Measurements from ENCODE around the gene PIK3R3. TPM values are rescaled to one million over a fixed set of nuclear protein-coding genes. Genes with fewer than 3 reads are reported as not detected.
"Not testable (repeated sequence)": the region's sequence is repeated elsewhere in the genome, so short reads cannot be mapped to it uniquely, and the experiment has no call there.

The PIK3R3 gene
- total and polyA plus RNA-seq, 4 donors: 1.5 to 49.8 (median 17.1) TPM

DNA sequence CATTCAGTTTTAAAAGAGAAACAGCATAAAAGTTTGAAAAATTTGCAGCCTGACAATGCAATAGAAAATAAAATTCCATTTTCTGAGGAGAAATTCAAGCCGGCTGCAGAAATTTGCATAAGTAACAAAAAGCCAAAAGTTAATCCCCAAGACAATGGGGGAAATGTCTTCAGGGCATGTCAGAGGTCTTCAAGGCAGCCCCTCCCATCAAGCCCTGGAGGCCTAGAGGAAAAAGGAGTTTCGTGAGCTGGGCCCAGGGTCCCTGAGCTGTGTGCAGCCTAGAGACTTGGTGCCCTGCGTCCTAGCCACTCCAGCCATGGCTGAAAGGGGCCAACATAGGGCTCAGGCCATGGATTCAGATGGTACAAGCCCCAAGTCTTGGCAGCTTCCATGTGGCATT lies 74.6 kb downstream of the PIK3R3 start:
- Histone ChIP-seq H3K36me3 (ENCODE audit: control insufficient read depth in 1 of 2, insufficient read depth in 2 of 2, low read length in 1 of 2) (no peaks in the 10 kb centered on the region), H3K4me3 (ENCODE audit: low read length in 2 of 2) (no peak overlapping the region), H3K4me1 (ENCODE audit: control insufficient read depth in 1 of 2, insufficient read depth in 2 of 2, low read length in 2 of 2) (no peaks in the 10 kb centered on the region), H3K27ac (ENCODE audit: low read depth in 1 of 2, low read length in 2 of 2) (no peak overlapping the region), H3K27me3 (ENCODE audit: control insufficient read depth in 1 of 2, insufficient read depth in 2 of 2, low read length in 1 of 2) (no peaks in the 10 kb centered on the region), H3K9me3 (ENCODE audit: control insufficient read depth, low read length) (no peaks in the 10 kb centered on the region)
- intact Hi-C loops (cut with DNase I): no loop called here
- 97 to 100% methylated on average over 3 of the region's 3 CpGs for WGBS, 2 donors
- no peak for ATAC-seq (ENCODE audit: low FRiP score)
- no peak for DNase-seq

DNA sequence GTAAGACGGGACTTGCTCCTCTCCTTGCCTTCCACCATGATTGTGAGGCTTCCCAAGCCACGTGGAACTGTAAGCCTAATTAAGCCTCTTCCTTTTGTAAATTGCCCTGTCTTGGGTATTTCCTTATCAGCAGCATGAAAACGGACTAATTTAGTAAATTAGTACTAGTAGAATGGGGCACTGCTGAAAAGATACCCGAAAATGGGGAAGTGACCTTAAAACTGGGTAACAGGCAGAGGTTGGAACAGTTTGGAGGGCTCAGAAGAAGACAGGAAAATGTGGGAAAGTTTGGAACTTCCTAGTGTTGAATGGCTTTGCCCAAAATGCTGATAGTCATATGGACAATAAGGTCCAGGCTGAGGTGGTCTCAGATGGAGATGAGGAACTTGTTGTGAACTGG lies 75.2 kb downstream of the PIK3R3 start:
- H3K36me3 ChIP-seq (ENCODE audit: control insufficient read depth in 1 of 2, insufficient read depth in 2 of 2, low read length in 1 of 2); H3K27me3 ChIP-seq (ENCODE audit: control insufficient read depth in 1 of 2, insufficient read depth in 2 of 2, low read length in 1 of 2); ATAC-seq (ENCODE audit: low FRiP score); intact Hi-C loops (cut with DNase I); H3K4me1 ChIP-seq (ENCODE audit: control insufficient read depth in 1 of 2, insufficient read depth in 2 of 2, low read length in 2 of 2); H3K4me3 ChIP-seq (ENCODE audit: low read length in 2 of 2); H3K9me3 ChIP-seq (ENCODE audit: control insufficient read depth, low read length); H3K27ac ChIP-seq (ENCODE audit: low read depth in 1 of 2, low read length in 2 of 2); DNase-seq: not testable (repeated sequence)
- WGBS, 2 donors: 90 to 94% methylated on average over 4 of the region's 4 CpGs

- Histone ChIP-seq H3K9me3 (ENCODE audit: control insufficient read depth, low read length) (no peaks in the 10 kb centered on the region), H3K4me3 (ENCODE audit: low read length in 2 of 2) (no peak overlapping the region), H3K36me3 (ENCODE audit: control insufficient read depth in 1 of 2, insufficient read depth in 2 of 2, low read length in 1 of 2) (no peaks in the 10 kb centered on the region), H3K4me1 (ENCODE audit: control insufficient read depth in 1 of 2, insufficient read depth in 2 of 2, low read length in 2 of 2) (no peaks in the 10 kb centered on the region), H3K27me3 (ENCODE audit: control insufficient read depth in 1 of 2, insufficient read depth in 2 of 2, low read length in 1 of 2) (no peaks in the 10 kb centered on the region), H3K27ac (ENCODE audit: low read depth in 1 of 2, low read length in 2 of 2) (no peak overlapping the region)
- no peak for ATAC-seq (ENCODE audit: low FRiP score)
- intact Hi-C loops (cut with DNase I): no loop called here
- WGBS, 2 donors: 96 to 97% methylated on average over 5 of the region's 5 CpGs
- no peak for DNase-seq
Measured at GRCh38 chr1:46056325-46056724, 76.1 kb downstream of the PIK3R3 start.

DNA sequence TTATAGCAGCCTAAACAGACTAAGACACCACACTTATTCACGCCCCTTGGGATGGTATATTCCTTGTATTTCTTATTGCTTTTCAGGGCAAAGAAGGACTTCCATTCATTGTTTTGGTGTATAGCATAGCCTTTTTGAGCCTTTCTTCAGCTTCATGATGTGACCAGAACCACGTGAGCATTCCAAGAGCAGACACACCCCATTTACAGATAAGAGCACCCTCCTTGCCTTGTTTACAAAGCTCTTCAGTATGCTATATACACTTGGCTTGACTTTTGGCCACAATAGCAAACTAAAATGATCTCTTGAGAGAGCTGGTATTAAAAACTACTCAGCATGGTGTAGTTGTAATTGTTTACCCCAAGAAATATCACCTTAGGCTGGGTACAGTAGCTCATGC lies 78.7 kb downstream of the PIK3R3 start:
- intact Hi-C loops (cut with DNase I): no loop called here
- no peak overlapping the region for H3K4me3 ChIP-seq (ENCODE audit: low read length in 2 of 2)
- WGBS, 2 donors: 80 to 81% methylated on average over 2 of the region's 2 CpGs
- H3K27me3 ChIP-seq (ENCODE audit: control insufficient read depth in 1 of 2, insufficient read depth in 2 of 2, low read length in 1 of 2): no peaks in the 10 kb centered on the region
- H3K4me1 ChIP-seq (ENCODE audit: control insufficient read depth in 1 of 2, insufficient read depth in 2 of 2, low read length in 2 of 2): no peaks in the 10 kb centered on the region
- no peaks in the 10 kb centered on the region for H3K9me3 ChIP-seq (ENCODE audit: control insufficient read depth, low read length)
- H3K36me3 ChIP-seq (ENCODE audit: control insufficient read depth in 1 of 2, insufficient read depth in 2 of 2, low read length in 1 of 2): no peaks in the 10 kb centered on the region
- ATAC-seq (ENCODE audit: low FRiP score) (no peak), DNase-seq (no peak)
- H3K27ac ChIP-seq (ENCODE audit: low read depth in 1 of 2, low read length in 2 of 2): no peak overlapping the region

DNA sequence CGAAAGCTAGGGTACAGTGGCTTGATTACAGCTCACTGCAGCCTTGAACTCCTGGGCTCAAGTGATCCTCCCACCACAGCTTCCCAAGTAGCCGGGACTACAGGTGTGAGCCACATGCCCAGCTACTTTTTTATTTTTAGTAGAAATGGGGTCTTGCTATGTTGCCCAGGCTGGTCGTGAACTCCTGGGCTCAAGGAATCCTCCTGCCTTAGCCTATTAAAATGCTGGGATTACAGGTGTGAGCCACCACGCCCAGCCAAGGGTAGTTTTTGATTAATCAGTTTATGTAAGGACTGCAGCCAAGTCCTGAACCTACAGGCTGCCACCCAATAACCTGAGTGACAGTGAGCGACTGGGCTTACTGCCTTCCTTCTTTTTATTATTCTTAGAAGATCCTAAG lies 88.3 kb downstream of the PIK3R3 start:
- H3K27ac ChIP-seq (ENCODE audit: low read depth in 1 of 2, low read length in 2 of 2): no peak overlapping the region
- intact Hi-C loops (cut with DNase I): no loop called here
- H3K36me3 ChIP-seq (ENCODE audit: control insufficient read depth in 1 of 2, insufficient read depth in 2 of 2, low read length in 1 of 2): no peaks in the 10 kb centered on the region
- no peaks in the 10 kb centered on the region for H3K4me1 ChIP-seq (ENCODE audit: control insufficient read depth in 1 of 2, insufficient read depth in 2 of 2, low read length in 2 of 2)
- no peak for DNase-seq
- no peaks in the 10 kb centered on the region for H3K27me3 ChIP-seq (ENCODE audit: control insufficient read depth in 1 of 2, insufficient read depth in 2 of 2, low read length in 1 of 2)
- ATAC-seq (ENCODE audit: low FRiP score): no peak
- no peaks in the 10 kb centered on the region for H3K9me3 ChIP-seq (ENCODE audit: control insufficient read depth, low read length)
- WGBS, 2 donors: 91 to 96% methylated on average over 5 of the region's 5 CpGs
- H3K4me3 ChIP-seq (ENCODE audit: low read length in 2 of 2): no peak overlapping the region

GRCh38 chr1:46043458-46044017 lies 88.9 kb downstream of the PIK3R3 start:
- H3K9me3 ChIP-seq (ENCODE audit: control insufficient read depth, low read length): no peaks in the 10 kb centered on the region
- H3K4me3 ChIP-seq (ENCODE audit: low read length in 2 of 2): no peak overlapping the region
- H3K36me3 ChIP-seq (ENCODE audit: control insufficient read depth in 1 of 2, insufficient read depth in 2 of 2, low read length in 1 of 2): no peaks in the 10 kb centered on the region
- H3K27me3 ChIP-seq (ENCODE audit: control insufficient read depth in 1 of 2, insufficient read depth in 2 of 2, low read length in 1 of 2): no peaks in the 10 kb centered on the region
- WGBS, 2 donors: 80 to 83% methylated on average over 11 of the region's 11 CpGs
- H3K27ac ChIP-seq (ENCODE audit: low read depth in 1 of 2, low read length in 2 of 2): no peak overlapping the region
- DNase-seq (no peak), ATAC-seq (ENCODE audit: low FRiP score) (no peak)
- intact Hi-C loops (cut with DNase I): no loop called here
- H3K4me1 ChIP-seq (ENCODE audit: control insufficient read depth in 1 of 2, insufficient read depth in 2 of 2, low read length in 2 of 2): no peaks in the 10 kb centered on the region

GRCh38 chr1:46041974-46042373 lies 90.5 kb downstream of the PIK3R3 start:
- Histone ChIP-seq H3K9me3 (ENCODE audit: control insufficient read depth, low read length) (no peaks in the 10 kb centered on the region), H3K27me3 (ENCODE audit: control insufficient read depth in 1 of 2, insufficient read depth in 2 of 2, low read length in 1 of 2) (no peaks in the 10 kb centered on the region), H3K36me3 (ENCODE audit: control insufficient read depth in 1 of 2, insufficient read depth in 2 of 2, low read length in 1 of 2) (no peaks in the 10 kb centered on the region), H3K4me1 (ENCODE audit: control insufficient read depth in 1 of 2, insufficient read depth in 2 of 2, low read length in 2 of 2) (no peaks in the 10 kb centered on the region), H3K27ac (ENCODE audit: low read depth in 1 of 2, low read length in 2 of 2) (no peak overlapping the region), H3K4me3 (ENCODE audit: low read length in 2 of 2) (no peak overlapping the region)
- ATAC-seq (ENCODE audit: low FRiP score): no peak
- intact Hi-C loops (cut with DNase I): no loop called here
- no peak for DNase-seq

GRCh38 chr1:46041551-46041950 lies 90.9 kb downstream of the PIK3R3 start:
- H3K4me1 ChIP-seq (ENCODE audit: control insufficient read depth in 1 of 2, insufficient read depth in 2 of 2, low read length in 2 of 2): no peaks in the 10 kb centered on the region
- no peak overlapping the region for H3K27ac ChIP-seq (ENCODE audit: low read depth in 1 of 2, low read length in 2 of 2)

DNA sequence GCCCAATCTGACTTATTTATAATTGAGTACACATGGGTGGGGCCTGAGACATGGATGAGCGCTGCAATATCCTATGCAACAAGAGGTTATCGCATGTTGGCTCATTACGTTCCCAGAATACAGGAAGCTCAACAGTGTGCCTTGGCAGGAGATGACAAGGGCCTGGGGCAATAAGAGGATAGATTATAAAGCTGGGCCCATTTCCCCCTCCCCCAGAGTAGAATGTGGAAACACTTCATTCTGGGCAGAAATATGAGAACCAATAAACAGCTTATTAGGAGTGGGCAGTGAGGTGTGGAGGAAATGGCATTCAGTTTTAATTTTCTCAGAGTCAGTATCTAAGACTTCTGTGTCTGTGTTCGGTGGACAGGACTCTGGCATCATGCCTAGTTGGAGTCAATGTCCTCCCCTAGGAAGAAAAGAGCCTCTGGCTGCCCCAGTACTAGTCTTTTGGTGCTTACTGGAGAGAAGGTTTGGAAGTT lies 92.8 kb downstream of the PIK3R3 start:
- 52 to 63% methylated on average over 4 of the region's 4 CpGs for WGBS, 2 donors
- no peaks in the 10 kb centered on the region for H3K9me3 ChIP-seq (ENCODE audit: control insufficient read depth, low read length)
- no peak overlapping the region for H3K27ac ChIP-seq (ENCODE audit: low read depth in 1 of 2, low read length in 2 of 2)
- ATAC-seq (ENCODE audit: low FRiP score): no peak
- H3K27me3 ChIP-seq (ENCODE audit: control insufficient read depth in 1 of 2, insufficient read depth in 2 of 2, low read length in 1 of 2): no peaks in the 10 kb centered on the region
- intact Hi-C loops (cut with DNase I): no loop called here
- DNase-seq: no peak
- no peaks in the 10 kb centered on the region for H3K4me1 ChIP-seq (ENCODE audit: control insufficient read depth in 1 of 2, insufficient read depth in 2 of 2, low read length in 2 of 2)
- no peaks in the 10 kb centered on the region for H3K36me3 ChIP-seq (ENCODE audit: control insufficient read depth in 1 of 2, insufficient read depth in 2 of 2, low read length in 1 of 2)
- H3K4me3 ChIP-seq (ENCODE audit: low read length in 2 of 2): no peak overlapping the region

More at GRCh38 chr1:46041551-46041950, 90.9 kb downstream of the PIK3R3 start:
- intact Hi-C loops (cut with DNase I): no loop called here
- Histone ChIP-seq H3K4me3 (ENCODE audit: low read length in 2 of 2) (no peak overlapping the region), H3K27me3 (ENCODE audit: control insufficient read depth in 1 of 2, insufficient read depth in 2 of 2, low read length in 1 of 2) (no peaks in the 10 kb centered on the region), H3K36me3 (ENCODE audit: control insufficient read depth in 1 of 2, insufficient read depth in 2 of 2, low read length in 1 of 2) (no peaks in the 10 kb centered on the region), H3K9me3 (ENCODE audit: control insufficient read depth, low read length) (no peaks in the 10 kb centered on the region)
- ATAC-seq (ENCODE audit: low FRiP score) (no peak), DNase-seq (no peak)
- WGBS, 2 donors: 92% methylated on average over 2 of the region's 2 CpGs

All from aorta (tissue), 5 donors.